Cardiac muscle cell (in vitro differentiated cells and primary cell): ENCODE data around the gene CCSER1. TPM values are rescaled to one million over a fixed set of nuclear protein-coding genes. Genes with fewer than 3 reads are reported as not detected.
"Not testable (repeated sequence)": the region's sequence is repeated elsewhere in the genome, so short reads cannot be mapped to it uniquely, and the experiment has no call there.

Experiments used
- DNase-seq, 2 donors: peaks; one replicate each; pipeline versions ENCODE4 v3.0.0 to v3.0.0-alpha.2; 2010 to 2017; ENCODE audit warnings: low read depth in 1 of 2, low spot score in 1 of 2
- H3K27ac ChIP-seq: fragments of 200-600 bp; sonication (generic); 2 replicates; pipeline ENCODE4 v1.5.1; 2016
- H3K27me3 ChIP-seq: fragments of 200-600 bp; sonication (generic); 2 replicates; pipeline ENCODE4 v1.6.0; 2016; ENCODE audit warnings: control low read depth
- H3K36me3 ChIP-seq: fragments of 200-600 bp; sonication (generic); 2 replicates; pipeline ENCODE4 v1.5.1; 2016; ENCODE audit warnings: control low read depth
- H3K4me1 ChIP-seq: fragments of 200-600 bp; sonication (generic); 2 replicates; pipeline ENCODE4 v1.8.1; 2017; ENCODE audit warnings: low read depth, mild to moderate bottlenecking, mixed run types
- H3K4me3 ChIP-seq: fragments of 200-600 bp; sonication (generic); 2 replicates; pipeline ENCODE4 v1.5.1; 2016; ENCODE audit warnings: mild to moderate bottlenecking
- H3K9me3 ChIP-seq: fragments of 200-600 bp; sonication (generic); 2 replicates; pipeline ENCODE4 v1.5.1; 2017; ENCODE audit warnings: low read depth, mild to moderate bottlenecking, control low read depth
- CTCF ChIP-seq: IDR thresholded peaks from 2 replicates; pipeline ENCODE4 v1.5.1; 2012; ENCODE audit warnings: low read depth, mild to moderate bottlenecking, low read length
- polyA plus RNA-seq: library from polyadenylated mRNA; unstranded; fragments of >200 nt; fragmentation: Nextera tagmentation; extraction: Ambion mirVana; gene quantifications from 2 replicates; pipeline ENCODE4 v1.2.1, GENCODE V29; 2016
- total RNA-seq: library from RNA; depleted of rRNA; stranded (reverse); fragments of >200 nt; gene quantifications from 2 replicates; pipeline ENCODE4 v1.2.3, GENCODE V29; 2016

CCSER1 gene
- total and polyA plus RNA-seq, 2 experiments from 2014 or later = 0.77 to 3.6 TPM

- Histone ChIP-seq H3K4me1 (no peaks in the 10 kb centered on the region), H3K9me3 (no peaks in the 10 kb centered on the region), H3K27me3 (no peaks in the 10 kb centered on the region), H3K36me3 (no peaks in the 10 kb centered on the region), H3K27ac (no peak overlapping the region), H3K4me3 (no peak overlapping the region)
- DNase-seq = no peak
- TF ChIP-seq CTCF = no peak
These were observed 1080.3 kb downstream of the CCSER1 start for GRCh38 chr4:91207535-91207934.

GRCh38 chr4:91212211-91212610, 1085.0 kb downstream of the CCSER1 start:
- H3K4me3 ChIP-seq = no peak overlapping the region
- no peak for DNase-seq
- H3K27me3 ChIP-seq = no peaks in the 10 kb centered on the region
- H3K4me1 ChIP-seq = no peaks in the 10 kb centered on the region
- TF ChIP-seq CTCF = no peak
- no peak overlapping the region for H3K27ac ChIP-seq
- no peaks in the 10 kb centered on the region for H3K9me3 ChIP-seq
- H3K36me3 ChIP-seq = no peaks in the 10 kb centered on the region

GRCh38 chr4:91217831-91218403, 1090.7 kb downstream of the CCSER1 start:
- not testable (repeated sequence) for DNase-seq, H3K4me3 ChIP-seq, H3K27ac ChIP-seq, H3K4me1 ChIP-seq, H3K9me3 ChIP-seq, H3K27me3 ChIP-seq, H3K36me3 ChIP-seq

- H3K9me3 ChIP-seq = no peaks in the 10 kb centered on the region
- no peak for DNase-seq
- no peaks in the 10 kb centered on the region for H3K4me1 ChIP-seq
- H3K4me3 ChIP-seq = no peak overlapping the region
- TF ChIP-seq CTCF = no peak
- no peaks in the 10 kb centered on the region for H3K27me3 ChIP-seq
- H3K27ac ChIP-seq = no peak overlapping the region
- H3K36me3 ChIP-seq = no peaks in the 10 kb centered on the region
These were observed 1093.1 kb downstream of the CCSER1 start for GRCh38 chr4:91220315-91220714.

GRCh38 chr4:91222014-91222413, 1094.8 kb downstream of the CCSER1 start:
- no peaks in the 10 kb centered on the region for H3K9me3 ChIP-seq
- DNase-seq = no peak
- H3K27me3 ChIP-seq = no peaks in the 10 kb centered on the region
- H3K4me1 ChIP-seq = no peaks in the 10 kb centered on the region
- H3K36me3 ChIP-seq = no peaks in the 10 kb centered on the region
- no peak for TF ChIP-seq CTCF
- no peak overlapping the region for H3K27ac ChIP-seq
- H3K4me3 ChIP-seq = no peak overlapping the region

- no peak overlapping the region for H3K27ac ChIP-seq
- no peaks in the 10 kb centered on the region for H3K27me3 ChIP-seq
- no peaks in the 10 kb centered on the region for H3K36me3 ChIP-seq
- no peaks in the 10 kb centered on the region for H3K4me1 ChIP-seq
- H3K9me3 ChIP-seq = no peaks in the 10 kb centered on the region
- TF ChIP-seq CTCF = no peak
- no peak overlapping the region for H3K4me3 ChIP-seq
- no peak for DNase-seq
These were observed 1099.7 kb downstream of the CCSER1 start for GRCh38 chr4:91226867-91227266.
